Measurements from ENCODE around the gene TFAM.

Gene TFAM

DNA sequence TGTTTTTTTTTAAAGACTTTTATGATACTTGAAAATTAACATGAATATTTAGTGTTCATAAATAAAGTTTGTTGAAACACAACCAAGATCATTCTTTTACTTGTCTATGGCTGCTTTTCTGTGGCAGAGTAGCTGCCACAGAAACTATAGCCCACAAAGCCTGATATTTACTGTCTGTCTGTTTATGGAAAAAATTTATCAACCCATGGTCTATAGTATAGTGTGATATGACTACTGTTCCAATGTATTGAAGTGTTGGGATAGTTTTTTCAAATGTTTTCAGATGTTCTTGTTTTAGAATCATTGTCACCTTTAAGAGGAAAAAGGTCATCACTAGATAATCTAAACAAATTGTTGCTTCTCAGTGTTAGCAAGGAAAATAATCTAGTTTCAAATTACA, 10.8 kb downstream of the TFAM start:
- H3K9ac ChIP-seq (ENCODE audit: low read depth, low read length), result no peak overlapping the region
- TF ChIP-seq, protein P1, sequence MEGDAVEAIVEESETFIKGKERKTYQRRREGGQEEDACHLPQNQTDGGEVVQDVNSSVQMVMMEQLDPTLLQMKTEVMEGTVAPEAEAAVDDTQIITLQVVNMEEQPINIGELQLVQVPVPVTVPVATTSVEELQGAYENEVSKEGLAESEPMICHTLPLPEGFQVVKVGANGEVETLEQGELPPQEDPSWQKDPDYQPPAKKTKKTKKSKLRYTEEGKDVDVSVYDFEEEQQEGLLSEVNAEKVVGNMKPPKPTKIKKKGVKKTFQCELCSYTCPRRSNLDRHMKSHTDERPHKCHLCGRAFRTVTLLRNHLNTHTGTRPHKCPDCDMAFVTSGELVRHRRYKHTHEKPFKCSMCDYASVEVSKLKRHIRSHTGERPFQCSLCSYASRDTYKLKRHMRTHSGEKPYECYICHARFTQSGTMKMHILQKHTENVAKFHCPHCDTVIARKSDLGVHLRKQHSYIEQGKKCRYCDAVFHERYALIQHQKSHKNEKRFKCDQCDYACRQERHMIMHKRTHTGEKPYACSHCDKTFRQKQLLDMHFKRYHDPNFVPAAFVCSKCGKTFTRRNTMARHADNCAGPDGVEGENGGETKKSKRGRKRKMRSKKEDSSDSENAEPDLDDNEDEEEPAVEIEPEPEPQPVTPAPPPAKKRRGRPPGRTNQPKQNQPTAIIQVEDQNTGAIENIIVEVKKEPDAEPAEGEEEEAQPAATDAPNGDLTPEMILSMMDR (IDR thresholded peaks at IDR 0.05; ENCODE audit: borderline replicate concordance, extremely low read depth, low read length, poor library complexity, severe bottlenecking), result no peak
- TF ChIP-seq EZH2 (IDR thresholded peaks at IDR 0.05; ENCODE audit: borderline replicate concordance, low read depth, low read length, severe bottlenecking), result no peak
- H3K79me2 ChIP-seq (ENCODE audit: insufficient read depth, low read length), result peaks cover 12% of the 10 kb centered on the region
- no peaks in the 10 kb centered on the region for H3K27me3 ChIP-seq (ENCODE audit: insufficient read depth, low read length, poor library complexity)
- H3K36me3 ChIP-seq (ENCODE audit: insufficient read depth, low read length), result peaks cover 71% of the 10 kb centered on the region
- peaks cover 11% of the 10 kb centered on the region; the same call in 1 of the 2 replicates for H4K20me1 ChIP-seq (ENCODE audit: insufficient read depth, low read length)
- ATAC-seq (ENCODE audit: insufficient read depth, low read depth) (no peak), DNase-seq (no peak)
- no peak overlapping the region for H3K27ac ChIP-seq (ENCODE audit: low read length)
- H3K4me3 ChIP-seq (ENCODE audit: low read depth in 1 of 2, low read length in 2 of 2), result no peak overlapping the region
- no peak overlapping the region for H3K4me2 ChIP-seq (ENCODE audit: insufficient read depth, low read length)
- H3K9me3 ChIP-seq (ENCODE audit: insufficient read depth, low read length, severe bottlenecking), result no peaks in the 10 kb centered on the region
- H2AFZ ChIP-seq (ENCODE audit: low read depth, low read length), result no peak overlapping the region
- no peaks in the 10 kb centered on the region; the same call in 1 of the 2 replicates for H3K4me1 ChIP-seq (ENCODE audit: insufficient read depth, low read length)

GRCh38 chr10:58397830-58398229, 12.6 kb downstream of the TFAM start:
- H3K4me1 ChIP-seq (ENCODE audit: insufficient read depth, low read length), result no peaks in the 10 kb centered on the region
- no peaks in the 10 kb centered on the region for H3K9me3 ChIP-seq (ENCODE audit: insufficient read depth, low read length, severe bottlenecking)
- peaks cover 53% of the 10 kb centered on the region for H3K36me3 ChIP-seq (ENCODE audit: insufficient read depth, low read length)
- H3K79me2 ChIP-seq (ENCODE audit: insufficient read depth, low read length), result 0 out of 2 replicates have a peak, but pooled peaks cover 2% of the 10 kb centered on the region
- no peak for ATAC-seq (ENCODE audit: insufficient read depth, low read depth)
- TF ChIP-seq, protein P1 (IDR thresholded peaks at IDR 0.05; ENCODE audit: borderline replicate concordance, extremely low read depth, low read length, poor library complexity, severe bottlenecking), result no peak
- no peak for TF ChIP-seq EZH2 (IDR thresholded peaks at IDR 0.05; ENCODE audit: borderline replicate concordance, low read depth, low read length, severe bottlenecking)
- H3K27me3 ChIP-seq (ENCODE audit: insufficient read depth, low read length, poor library complexity), result no peaks in the 10 kb centered on the region
- no peak overlapping the region for H3K9ac ChIP-seq (ENCODE audit: low read depth, low read length)
- H3K27ac ChIP-seq (ENCODE audit: low read length), result no peak overlapping the region
- H2AFZ ChIP-seq (ENCODE audit: low read depth, low read length), result no peak overlapping the region
- H3K4me3 ChIP-seq (ENCODE audit: low read depth in 1 of 2, low read length in 2 of 2), result no peak overlapping the region
- H3K4me2 ChIP-seq (ENCODE audit: insufficient read depth, low read length), result no peak overlapping the region
- DNase-seq, result no peak
- 0 out of 2 replicates have a peak, but pooled peaks cover 2% of the 10 kb centered on the region for H4K20me1 ChIP-seq (ENCODE audit: insufficient read depth, low read length)

GRCh38 chr10:58399410-58399809, 14.2 kb downstream of the TFAM start:
- no peak for ATAC-seq (ENCODE audit: insufficient read depth, low read depth)
- Histone ChIP-seq H3K79me2 (ENCODE audit: insufficient read depth, low read length) (no peaks in the 10 kb centered on the region), H3K36me3 (ENCODE audit: insufficient read depth, low read length) (peaks cover 37% of the 10 kb centered on the region), H3K4me3 (ENCODE audit: low read depth in 1 of 2, low read length in 2 of 2) (no peak overlapping the region), H3K27ac (ENCODE audit: low read length) (no peak overlapping the region), H3K9me3 (ENCODE audit: insufficient read depth, low read length, severe bottlenecking) (no peaks in the 10 kb centered on the region), H3K9ac (ENCODE audit: low read depth, low read length) (no peak overlapping the region), H3K4me2 (ENCODE audit: insufficient read depth, low read length) (no peak overlapping the region), H3K4me1 (ENCODE audit: insufficient read depth, low read length) (no peaks in the 10 kb centered on the region), H2AFZ (ENCODE audit: low read depth, low read length) (no peak overlapping the region), H3K27me3 (ENCODE audit: insufficient read depth, low read length, poor library complexity) (no peaks in the 10 kb centered on the region), H4K20me1 (ENCODE audit: insufficient read depth, low read length) (0 out of 2 replicates have a peak, but pooled peaks cover 2% of the 10 kb centered on the region)
- DNase-seq, result no peak
- TF ChIP-seq, protein P1 (IDR thresholded peaks at IDR 0.05; ENCODE audit: borderline replicate concordance, extremely low read depth, low read length, poor library complexity, severe bottlenecking), result no peak
- no peak for TF ChIP-seq EZH2 (IDR thresholded peaks at IDR 0.05; ENCODE audit: borderline replicate concordance, low read depth, low read length, severe bottlenecking)

Data from DND-41 (cell line).